ENCODE data around the gene TRIM41.
"Not testable (repeated sequence)": the region's sequence is repeated elsewhere in the genome, so short reads cannot be mapped to it uniquely, and the experiment has no call there.

TRIM41 gene

DNA sequence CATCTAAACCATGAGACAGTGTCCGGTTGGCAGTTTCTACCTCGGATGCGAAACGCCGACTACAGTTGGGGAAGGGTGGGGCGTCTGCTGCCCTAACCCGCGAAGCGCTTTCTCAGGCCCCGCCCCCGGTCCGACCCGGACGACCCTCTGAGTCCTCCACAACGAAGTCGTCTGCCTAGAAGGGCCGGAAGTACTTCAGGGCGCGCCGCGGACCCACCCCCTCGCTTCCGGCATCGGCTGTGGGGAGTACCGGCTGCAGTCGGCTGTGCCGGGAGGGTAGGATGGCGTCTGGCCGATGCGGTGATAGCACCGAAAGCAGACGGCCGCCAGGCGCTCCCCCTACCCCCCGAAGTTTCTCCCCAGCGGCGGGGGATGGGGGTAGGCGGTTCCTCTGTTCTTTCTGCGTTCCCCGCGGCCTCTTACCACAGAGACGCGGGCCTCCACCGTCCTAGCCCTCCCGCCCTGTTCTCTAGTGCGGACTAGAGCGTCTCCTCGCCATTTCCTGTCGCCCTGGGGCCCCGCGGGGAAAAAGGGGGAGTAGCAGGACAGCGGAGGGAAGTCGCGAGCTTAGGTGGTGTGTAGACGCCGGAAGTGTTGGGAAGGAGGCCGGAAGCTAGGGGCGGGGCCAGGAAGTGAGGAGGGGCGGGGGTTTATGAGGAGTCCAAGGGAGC, at the start of gene TRIM41:
TSS of gene TRIM41 (plus strand) at position 224 of the 671 bp plus-strand sequence. CDS start 719 bp downstream, outside the sequence.
- H3K4me1 Mint-ChIP-seq, result peaks cover 55% of the 10 kb centered on the region
- peak within 1 kb of the TSS; percentile 93 to 100 for H3K27ac Mint-ChIP-seq
- peak within 1 kb of the TSS; percentile 83 to 91 for H3K4me3 Mint-ChIP-seq
- ATAC-seq (peak; percentile 77), DNase-seq (peak; percentile 99)
- no peaks in the 10 kb centered on the region for H3K9me3 Mint-ChIP-seq
- H3K27me3 Mint-ChIP-seq, result no peaks in the 10 kb centered on the region

DNA sequence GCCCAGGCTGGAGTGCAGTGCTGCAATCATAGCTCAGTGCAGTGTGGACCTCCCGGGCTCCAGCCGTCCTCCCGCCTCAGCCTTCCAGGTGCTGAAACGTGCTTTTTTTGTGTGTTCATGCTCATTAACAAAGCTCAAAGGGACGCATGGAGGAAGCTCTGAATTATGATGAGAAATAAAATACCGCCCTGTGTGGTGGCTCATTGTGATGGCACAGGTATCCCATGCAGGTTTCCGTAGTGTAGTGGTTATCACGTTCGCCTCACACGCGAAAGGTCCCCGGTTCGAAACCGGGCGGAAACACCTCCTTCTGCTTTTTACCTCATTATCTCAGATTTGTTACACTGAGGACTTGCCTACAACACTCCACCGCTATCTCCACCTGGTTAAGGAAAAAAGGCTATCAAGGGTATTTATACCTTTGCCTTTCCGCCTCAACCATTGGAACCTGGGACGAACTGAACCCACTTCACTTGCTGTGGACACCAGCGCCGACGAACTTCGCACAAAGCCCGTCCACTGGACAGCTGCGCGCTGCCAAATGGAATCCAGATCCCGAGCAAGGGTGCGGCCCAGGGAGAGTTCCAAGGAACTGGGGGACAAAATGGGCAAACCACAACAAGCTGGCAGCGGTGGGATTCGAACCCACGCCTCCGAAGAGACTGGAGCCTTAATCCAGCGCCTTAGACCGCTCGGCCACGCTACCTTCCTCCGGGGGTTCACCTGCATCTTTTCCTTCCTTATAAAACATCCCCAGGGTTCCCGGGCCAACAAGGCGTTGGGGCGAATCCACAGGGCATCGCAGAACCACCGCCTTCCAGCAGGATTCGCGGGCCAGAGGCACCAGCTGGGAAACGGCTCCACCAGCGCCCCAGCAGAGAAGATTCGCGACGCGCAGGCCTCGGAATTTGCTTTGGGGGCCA, 49.4 kb upstream of the TRIM41 start:
- peaks cover 16% of the 10 kb centered on the region for H3K27me3 Mint-ChIP-seq
- H3K27ac Mint-ChIP-seq, result peak overlapping the region; percentile 97
- DNase-seq (peak; percentile 79 to 85), ATAC-seq (peak; percentile 87)
- no peaks in the 10 kb centered on the region for H3K9me3 Mint-ChIP-seq
- H3K4me3 Mint-ChIP-seq, result peak overlapping the region; percentile 97
- peaks cover 59% of the 10 kb centered on the region for H3K4me1 Mint-ChIP-seq

DNA sequence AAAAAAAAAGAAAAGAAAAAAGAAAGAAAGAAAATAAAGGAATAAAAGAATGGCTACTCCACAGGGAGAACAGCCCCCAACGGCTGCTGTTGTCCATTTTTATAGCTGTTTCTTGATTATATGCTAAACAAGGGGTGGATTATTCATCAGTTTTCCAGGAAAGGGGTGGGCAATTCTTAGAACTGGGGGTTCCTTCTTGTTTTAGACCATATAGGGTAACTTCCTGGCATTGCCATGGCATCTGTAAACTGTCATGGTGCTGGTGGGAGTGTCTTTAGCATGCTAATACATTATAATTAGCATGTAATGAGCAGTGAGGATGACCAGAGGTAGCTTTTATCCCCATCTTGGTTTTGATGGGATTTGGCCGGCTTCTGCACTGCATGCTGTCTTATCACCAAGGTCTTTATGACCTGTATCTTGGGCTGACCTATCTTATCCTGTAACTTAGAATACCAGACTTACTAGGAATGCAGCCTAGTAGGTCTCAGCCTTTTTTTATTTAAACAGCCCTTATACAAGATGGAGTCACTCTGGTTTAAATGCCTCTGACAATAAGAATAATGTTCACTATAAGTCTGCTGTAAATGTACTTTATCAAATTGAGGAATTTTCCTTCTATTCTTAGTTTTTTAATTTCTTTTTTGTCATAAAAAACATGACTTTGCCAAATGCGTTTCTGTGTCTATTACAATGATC, 46.7 kb upstream of the TRIM41 start:
- H3K9me3 Mint-ChIP-seq, result no peaks in the 10 kb centered on the region
- DNase-seq, result peak in 1 of 2 donors; percentile 36
- no peak for ATAC-seq
- H3K27me3 Mint-ChIP-seq, result no peaks in the 10 kb centered on the region
- H3K27ac Mint-ChIP-seq, result no peak overlapping the region
- H3K4me3 Mint-ChIP-seq, result no peak overlapping the region
- peaks cover 42% of the 10 kb centered on the region for H3K4me1 Mint-ChIP-seq

DNA sequence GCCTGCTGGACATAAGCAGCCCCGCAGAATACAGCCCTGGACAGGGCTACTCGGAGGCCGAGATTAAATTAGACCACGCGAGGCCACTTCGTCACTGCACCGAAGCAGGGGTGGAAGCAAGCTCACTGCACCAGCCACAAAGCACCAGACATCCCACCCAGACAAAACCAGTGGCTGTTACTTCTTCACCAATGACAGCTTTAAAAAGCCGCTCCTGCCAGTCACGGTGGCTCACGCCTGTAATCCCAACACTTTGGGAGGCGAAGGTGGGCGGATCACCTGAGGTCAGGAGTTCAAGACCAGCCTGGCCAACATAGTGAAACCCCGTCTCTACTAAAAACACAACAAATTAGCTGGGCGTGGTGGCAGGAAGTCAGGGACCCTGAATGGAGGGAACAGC, 45.5 kb upstream of the TRIM41 start:
- H3K27ac Mint-ChIP-seq, result peak overlapping the region in 1 of 2 donors; percentile 94
- peaks cover 43% of the 10 kb centered on the region for H3K4me1 Mint-ChIP-seq
- DNase-seq, H3K9me3 Mint-ChIP-seq, H3K27me3 Mint-ChIP-seq, H3K4me3 Mint-ChIP-seq, ATAC-seq: not testable (repeated sequence)

DNA sequence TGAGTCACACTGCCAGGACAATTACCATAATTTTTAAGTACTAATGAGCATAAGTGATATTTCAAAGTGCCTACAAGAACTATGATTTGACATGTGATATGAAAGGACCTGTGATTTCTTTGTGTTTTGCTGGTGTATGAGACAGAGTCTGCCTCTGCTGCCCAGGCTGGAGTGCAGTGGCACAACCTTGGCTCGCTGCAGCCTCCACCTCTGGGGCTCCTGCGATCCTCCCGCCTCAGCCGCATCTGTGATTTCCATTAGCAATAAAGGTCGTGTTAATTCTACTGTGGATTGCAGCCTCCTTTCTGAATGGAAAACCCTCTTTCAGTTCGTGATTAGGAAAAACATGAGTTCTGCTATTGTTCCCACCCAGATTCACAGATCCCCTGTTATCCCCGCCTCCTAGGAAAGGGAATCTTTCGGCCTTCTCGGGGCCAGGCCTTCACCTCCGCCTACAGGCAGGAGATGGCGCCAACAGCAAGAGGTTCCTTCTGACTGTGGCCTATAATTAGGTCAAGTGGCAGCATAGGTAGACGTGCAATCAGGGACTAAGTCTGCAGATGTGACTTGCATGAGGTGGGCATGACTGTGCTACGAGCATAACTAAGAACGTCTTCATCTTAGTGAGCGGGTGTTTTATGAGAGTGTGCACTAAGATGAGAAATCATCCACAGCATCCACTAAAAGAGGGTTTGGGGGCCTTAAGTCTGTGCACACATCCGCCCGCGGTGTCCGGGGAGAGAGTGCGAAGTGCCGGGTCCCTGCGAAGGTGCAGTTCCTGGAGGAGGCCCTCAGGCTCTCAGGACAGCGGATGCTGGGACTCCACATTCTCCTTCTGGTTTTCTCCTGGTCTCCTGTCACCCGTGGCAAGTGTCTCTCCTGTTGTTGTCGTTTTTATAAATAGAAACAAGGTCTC, 41.2 kb upstream of the TRIM41 start:
- H3K4me1 Mint-ChIP-seq, result peaks cover 47% of the 10 kb centered on the region
- H3K27me3 Mint-ChIP-seq, result no peaks in the 10 kb centered on the region
- no peaks in the 10 kb centered on the region for H3K9me3 Mint-ChIP-seq
- ATAC-seq, result peak; percentile 68
- DNase-seq, result peak; percentile 47 to 66
- no peak overlapping the region for H3K4me3 Mint-ChIP-seq
- H3K27ac Mint-ChIP-seq, result no peak overlapping the region

DNA sequence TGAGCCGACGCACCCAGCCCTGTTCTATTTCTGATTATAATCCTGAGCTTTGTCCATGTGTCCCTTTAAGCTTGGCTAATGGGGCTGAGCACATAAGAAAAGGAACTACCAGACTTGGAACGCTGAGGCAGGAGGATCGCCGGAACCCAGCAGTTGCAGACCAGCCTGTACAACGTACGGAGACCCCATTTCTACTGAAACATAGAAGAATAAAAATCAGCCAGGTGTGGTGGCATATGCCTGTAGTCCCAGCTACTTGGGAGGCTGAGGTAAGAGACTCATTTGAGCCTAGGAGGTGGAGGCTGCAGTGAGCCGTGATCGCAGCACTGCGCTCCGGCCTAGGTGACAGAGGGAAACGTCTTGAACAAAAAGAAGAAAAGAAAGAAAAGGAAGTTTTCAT, 40.4 kb upstream of the TRIM41 start:
- Mint-ChIP-seq H3K9me3 (no peaks in the 10 kb centered on the region), H3K4me3 (peak overlapping the region; percentile 72 to 87), H3K4me1 (peaks cover 49% of the 10 kb centered on the region), H3K27ac (peak overlapping the region in 1 of 2 donors; percentile 75), H3K27me3 (no peaks in the 10 kb centered on the region)
- ATAC-seq (no peak), DNase-seq (no peak)

DNA sequence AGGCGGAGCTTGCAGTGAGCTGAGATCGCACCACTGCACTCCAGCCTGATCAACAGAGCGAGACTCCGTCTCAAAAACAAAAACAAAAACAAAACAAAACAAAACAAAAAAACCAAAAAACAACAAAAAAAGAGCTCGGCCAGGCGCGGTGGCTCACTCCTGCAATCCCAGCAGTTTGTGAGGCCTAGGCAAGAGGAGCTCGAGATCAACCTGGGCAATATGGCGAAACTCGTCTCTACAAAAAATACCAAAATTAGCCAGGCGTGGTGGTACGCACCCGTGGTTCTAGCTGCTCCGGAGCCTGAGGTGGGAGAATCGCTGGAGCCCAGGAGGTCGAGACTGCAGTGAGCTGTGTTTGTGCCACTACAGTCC, 38.2 kb upstream of the TRIM41 start:
- no peak for DNase-seq
- H3K27ac Mint-ChIP-seq, result peak overlapping the region; percentile 19 to 98
- no peak for ATAC-seq
- peak overlapping the region; percentile 93 to 95 for H3K4me3 Mint-ChIP-seq
- H3K4me1 Mint-ChIP-seq, result peaks cover 65% of the 10 kb centered on the region
- H3K27me3 Mint-ChIP-seq, result no peaks in the 10 kb centered on the region
- no peaks in the 10 kb centered on the region for H3K9me3 Mint-ChIP-seq

DNA sequence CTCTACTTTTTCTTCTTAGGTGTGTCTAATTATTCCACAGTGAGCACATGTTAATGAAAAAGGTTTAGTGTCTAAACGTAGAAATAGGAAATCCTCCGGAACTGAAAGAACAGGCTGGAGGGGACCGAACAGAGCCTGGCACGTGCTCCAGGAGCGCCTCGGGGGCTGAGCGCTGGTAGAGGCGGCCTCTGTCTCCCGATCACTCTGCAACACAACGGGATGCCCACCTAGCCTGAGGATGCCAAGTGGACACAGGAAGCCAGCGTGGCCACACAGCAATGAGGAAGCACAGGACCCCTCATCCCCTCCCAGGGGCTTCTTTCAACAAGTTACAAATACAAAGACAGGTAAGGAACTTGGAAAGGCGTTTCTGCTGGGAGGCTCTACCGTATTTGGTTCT, 37.5 kb upstream of the TRIM41 start:
- DNase-seq (no peak), ATAC-seq (no peak)
- H3K4me1 Mint-ChIP-seq, result peaks cover 64% of the 10 kb centered on the region
- H3K27ac Mint-ChIP-seq, result no peak overlapping the region
- no peaks in the 10 kb centered on the region for H3K27me3 Mint-ChIP-seq
- no peaks in the 10 kb centered on the region for H3K9me3 Mint-ChIP-seq
- peak overlapping the region in 1 of 2 donors; percentile 4 for H3K4me3 Mint-ChIP-seq

DNA sequence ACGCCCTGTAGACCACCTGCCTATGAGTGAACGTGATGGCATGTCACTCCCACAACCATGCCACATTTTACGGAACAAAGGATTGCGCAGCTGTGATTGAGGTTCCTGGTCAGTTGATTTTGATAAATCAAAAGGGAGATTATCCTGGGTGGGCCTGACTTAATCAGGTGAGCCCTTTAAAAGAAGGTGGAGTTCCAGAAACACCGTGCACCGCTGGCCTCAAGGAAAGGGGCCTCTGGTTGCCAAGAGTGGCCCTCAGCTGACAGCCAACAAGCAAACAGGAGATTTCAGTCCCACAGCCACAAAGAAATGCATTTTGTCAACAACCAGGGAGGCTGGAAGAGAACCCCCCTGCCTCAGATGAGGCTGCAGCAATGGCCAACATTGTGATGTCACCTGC, 37.1 kb upstream of the TRIM41 start:
- Mint-ChIP-seq H3K9me3 (no peaks in the 10 kb centered on the region), H3K4me3 (no peak overlapping the region), H3K27ac (no peak overlapping the region), H3K4me1 (peaks cover 62% of the 10 kb centered on the region), H3K27me3 (no peaks in the 10 kb centered on the region)
- DNase-seq, result no peak
- no peak for ATAC-seq

DNA sequence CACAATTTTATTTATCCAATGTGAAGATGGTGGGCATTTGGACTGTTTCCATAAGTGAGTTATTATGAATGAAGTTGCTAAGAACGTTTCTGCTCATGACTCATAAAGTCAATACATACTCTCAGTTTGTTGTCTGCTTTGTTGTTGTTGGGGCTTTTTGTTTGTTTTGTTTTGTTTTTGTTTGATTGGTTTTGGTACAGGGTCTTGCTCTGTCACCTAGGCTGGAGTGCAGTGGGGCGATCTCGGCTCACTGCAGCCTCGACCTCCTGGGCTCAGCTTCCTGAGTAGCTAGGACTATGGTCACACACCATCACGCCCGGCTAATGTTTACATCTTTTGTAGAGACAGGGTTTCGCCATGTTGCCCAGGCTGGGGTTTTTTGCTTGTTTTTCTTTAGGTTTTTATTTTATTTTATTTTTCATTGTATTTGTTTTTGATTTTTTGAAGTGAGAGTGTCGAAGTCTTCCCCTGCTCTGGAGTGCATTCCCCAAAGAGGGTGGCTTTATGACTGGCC, 36.0 kb upstream of the TRIM41 start:
- H3K27me3 Mint-ChIP-seq, result no peaks in the 10 kb centered on the region
- DNase-seq (no peak), ATAC-seq (no peak)
- peaks cover 67% of the 10 kb centered on the region for H3K4me1 Mint-ChIP-seq
- H3K27ac Mint-ChIP-seq, result peak overlapping the region in 1 of 2 donors; percentile 100
- H3K9me3 Mint-ChIP-seq, result no peaks in the 10 kb centered on the region
- peak overlapping the region; percentile 29 to 96 for H3K4me3 Mint-ChIP-seq

DNA sequence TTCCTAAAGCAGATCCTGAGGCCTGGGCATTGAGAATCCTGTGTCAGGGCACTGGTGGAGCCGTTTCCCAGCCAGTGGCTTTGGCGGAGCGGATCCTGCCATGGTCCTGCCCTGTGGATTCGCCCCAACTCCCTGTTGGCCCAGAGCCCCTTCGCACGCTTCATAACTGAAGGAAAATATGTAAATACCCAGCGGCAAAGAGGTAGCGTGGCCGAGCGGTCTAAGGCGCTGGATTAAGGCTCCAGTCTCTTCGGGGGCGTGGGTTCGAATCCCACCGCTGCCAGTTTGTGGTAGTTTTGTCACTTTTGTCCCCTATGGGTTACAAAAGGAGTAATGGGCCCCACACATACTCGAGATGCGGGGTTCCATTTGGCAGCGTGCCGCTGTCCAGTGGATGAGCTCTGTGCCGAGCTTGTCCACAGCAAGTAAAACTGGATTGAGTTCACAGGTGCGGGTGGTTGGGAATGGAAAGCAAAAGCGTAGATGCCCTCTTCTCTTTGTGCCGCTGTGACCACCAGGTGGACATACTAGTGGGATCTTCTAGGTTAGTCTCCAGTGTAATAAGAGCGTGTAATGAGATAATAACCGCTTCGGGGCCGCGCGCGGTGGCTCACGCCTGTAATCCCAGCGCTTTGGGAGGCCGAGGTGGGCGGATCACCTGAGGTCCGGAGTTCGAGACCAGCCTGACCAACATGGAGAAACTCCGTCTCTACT, 35.4 kb upstream of the TRIM41 start:
- no peaks in the 10 kb centered on the region for H3K9me3 Mint-ChIP-seq
- H3K4me1 Mint-ChIP-seq, result peaks cover 68% of the 10 kb centered on the region
- H3K27me3 Mint-ChIP-seq, result no peaks in the 10 kb centered on the region
- ATAC-seq (peak; percentile 4), DNase-seq (peak; percentile 67 to 83)
- H3K4me3 Mint-ChIP-seq, result peak overlapping the region; percentile 96 to 98
- H3K27ac Mint-ChIP-seq, result peak overlapping the region; percentile 97 to 100

DNA sequence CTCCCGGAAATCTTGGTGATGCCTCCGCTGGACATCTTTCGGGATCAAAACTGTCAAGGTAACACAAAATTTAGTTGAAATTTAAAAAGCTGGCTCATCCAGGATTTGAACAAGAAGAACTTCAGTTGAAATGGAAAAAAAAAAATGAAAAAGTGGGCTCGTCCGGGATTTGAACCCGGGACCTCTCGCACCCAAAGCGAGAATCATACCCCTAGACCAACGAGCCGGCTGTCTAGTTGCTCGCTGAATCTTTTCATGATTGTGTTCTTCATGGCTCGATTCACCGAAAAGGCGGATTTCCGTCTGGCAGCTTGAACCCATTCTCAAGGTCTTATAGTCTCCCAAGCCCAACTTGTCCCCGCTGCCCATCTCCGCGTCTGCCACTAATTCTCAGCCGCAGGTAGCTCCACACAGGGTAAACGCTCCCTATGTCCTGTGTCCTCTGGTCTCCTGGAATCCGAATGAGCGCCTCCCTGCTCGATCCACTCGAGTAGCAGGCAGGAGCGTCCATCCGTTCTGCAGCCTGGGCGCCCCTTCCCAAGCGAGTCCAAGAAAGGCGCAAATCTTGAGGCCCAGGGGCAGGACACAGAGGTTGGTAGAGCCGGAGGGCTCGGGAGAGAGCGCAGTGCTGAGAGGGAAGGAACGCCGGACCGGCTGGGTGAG, 34.2 kb upstream of the TRIM41 start:
- peaks cover 75% of the 10 kb centered on the region for H3K4me1 Mint-ChIP-seq
- peak; percentile 10 for ATAC-seq

DNA sequence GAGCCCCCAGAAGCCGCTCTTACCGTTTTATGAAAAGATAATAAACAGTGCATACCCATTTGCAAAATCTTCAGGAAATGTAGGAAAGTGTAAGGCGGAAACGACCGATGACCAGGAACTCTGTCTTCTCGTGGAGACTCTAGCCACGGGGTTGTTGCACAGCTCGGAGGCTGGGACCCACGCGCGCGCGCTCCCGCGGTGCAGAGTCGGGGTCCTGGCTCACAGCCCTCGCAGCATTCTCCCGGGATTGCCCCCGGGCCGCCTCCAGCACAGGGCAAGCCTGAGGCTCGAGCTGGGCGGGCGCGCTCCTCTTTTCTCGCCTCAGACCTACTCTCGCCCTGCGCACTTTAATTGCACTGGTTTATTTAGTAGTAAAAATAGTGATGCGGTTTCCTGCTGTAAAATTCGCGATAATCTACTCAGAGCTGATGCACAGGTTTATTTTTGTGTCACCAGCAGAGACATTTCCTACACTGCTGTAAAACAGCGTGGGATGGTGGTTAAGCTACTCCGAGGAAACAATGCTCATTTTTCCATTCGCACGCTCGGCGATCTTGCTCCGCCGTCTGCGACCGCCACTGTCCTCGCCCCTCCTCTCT, 33.6 kb upstream of the TRIM41 start:
- peak overlapping the region; percentile 96 to 98 for H3K4me3 Mint-ChIP-seq
- H3K27ac Mint-ChIP-seq, result peak overlapping the region; percentile 16 to 100
- peaks cover 70% of the 10 kb centered on the region for H3K4me1 Mint-ChIP-seq
- no peaks in the 10 kb centered on the region for H3K9me3 Mint-ChIP-seq
- peak; percentile 52 to 59 for DNase-seq
- H3K27me3 Mint-ChIP-seq, result no peaks in the 10 kb centered on the region
- peak; percentile 6 for ATAC-seq

More for the DNA sequence above, 34.2 kb upstream of the TRIM41 start:
- Mint-ChIP-seq H3K4me3 (peak overlapping the region; percentile 96 to 98), H3K27me3 (no peaks in the 10 kb centered on the region), H3K27ac (peak overlapping the region; percentile 97 to 100), H3K9me3 (no peaks in the 10 kb centered on the region)
- peak; percentile 84 to 87 for DNase-seq
